GM23338 (cell line): ENCODE measurements around the gene CTBP2.

Experiments
- CREB1 ChIP-seq: fragments of 250-450 bp; sonication (Bioruptor Pico); IDR thresholded peaks from 2 replicates; pipeline ENCODE4 v1.5.0; 2020; ENCODE audit warnings: low read depth, mild to moderate bottlenecking, moderate library complexity
- CTCF ChIP-seq, 2 experiments: fragments of 200-600 bp in 1 of 2; sonication (generic) in 1 of 2; conservative IDR thresholded peaks; 2 replicates each; pipeline versions ENCODE4 v1.5.1 to v1.6.1; 2016 to 2017; ENCODE audit warnings: antibody characterized with exemption in 2 of 2, low read depth in 2 of 2, mild to moderate bottlenecking in 2 of 2, moderate library complexity in 1 of 2
- EZH2 ChIP-seq: fragments of 200-600 bp; sonication (generic); IDR thresholded peaks from one replicate; pipeline ENCODE4 v1.8.0; 2017; ENCODE audit warnings: antibody characterized with exemption, mild to moderate bottlenecking, low read depth; ENCODE audit not compliant: unreplicated experiment
- EZH2phosphoT487 ChIP-seq: fragments of 200-600 bp; sonication (generic); IDR thresholded peaks from one replicate; pipeline ENCODE4 v1.8.1; 2018; ENCODE audit warnings: antibody characterized with exemption; ENCODE audit not compliant: unreplicated experiment
- JUNB ChIP-seq: IDR thresholded peaks from one replicate; pipeline ENCODE4 v1.6.1; 2016; ENCODE audit warnings: antibody characterized with exemption; ENCODE audit not compliant: unreplicated experiment
- POLR2AphosphoS5 ChIP-seq: IDR thresholded peaks from 2 replicates; pipeline ENCODE4 v1.6.1; 2016; ENCODE audit warnings: antibody characterized with exemption, low read depth
- TF ChIP-seq, protein P1 (sequence below): IDR thresholded peaks from 2 replicates; pipeline ENCODE4 v1.6.1; 2016; ENCODE audit warnings: antibody characterized with exemption
- TF ChIP-seq, protein P2 (sequence below): IDR thresholded peaks from one replicate; pipeline ENCODE4 v1.6.1; 2018; ENCODE audit warnings: antibody characterized with exemption; ENCODE audit not compliant: unreplicated experiment

DNA sequence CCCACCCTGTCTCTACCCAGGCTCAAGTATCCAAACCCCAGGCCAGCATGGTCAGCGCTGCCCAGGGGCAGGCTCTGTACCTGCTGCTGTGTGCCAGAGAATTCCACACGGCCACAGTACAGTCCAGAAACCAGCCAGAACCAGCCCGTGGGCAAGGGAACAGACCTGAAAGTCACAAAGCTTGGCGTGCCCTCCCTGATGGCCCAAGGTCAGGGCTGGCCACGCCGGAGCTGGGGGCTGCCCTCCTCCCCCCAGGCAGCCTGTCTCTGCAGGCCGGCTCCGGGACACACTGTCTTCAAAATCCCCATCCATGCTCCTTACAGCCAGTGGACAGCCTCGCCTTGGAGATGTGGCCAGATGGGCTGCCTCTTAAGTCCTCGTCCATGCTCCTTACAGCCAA, 78.4 kb downstream of the CTBP2 start:
- TF ChIP-seq CTCF (conservative IDR thresholded peaks at IDR 0.05; ENCODE audit: low read depth in 2 of 2) (no peak), CREB1 (CRISPR knock-in tag) (no peak), EZH2 (no peak), EZH2phosphoT487 (no peak), POLR2AphosphoS5 (no peak), JUNB (no peak)
- TF ChIP-seq, protein P1, sequence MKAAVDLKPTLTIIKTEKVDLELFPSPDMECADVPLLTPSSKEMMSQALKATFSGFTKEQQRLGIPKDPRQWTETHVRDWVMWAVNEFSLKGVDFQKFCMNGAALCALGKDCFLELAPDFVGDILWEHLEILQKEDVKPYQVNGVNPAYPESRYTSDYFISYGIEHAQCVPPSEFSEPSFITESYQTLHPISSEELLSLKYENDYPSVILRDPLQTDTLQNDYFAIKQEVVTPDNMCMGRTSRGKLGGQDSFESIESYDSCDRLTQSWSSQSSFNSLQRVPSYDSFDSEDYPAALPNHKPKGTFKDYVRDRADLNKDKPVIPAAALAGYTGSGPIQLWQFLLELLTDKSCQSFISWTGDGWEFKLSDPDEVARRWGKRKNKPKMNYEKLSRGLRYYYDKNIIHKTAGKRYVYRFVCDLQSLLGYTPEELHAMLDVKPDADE: no peak
- TF ChIP-seq, protein P2, sequence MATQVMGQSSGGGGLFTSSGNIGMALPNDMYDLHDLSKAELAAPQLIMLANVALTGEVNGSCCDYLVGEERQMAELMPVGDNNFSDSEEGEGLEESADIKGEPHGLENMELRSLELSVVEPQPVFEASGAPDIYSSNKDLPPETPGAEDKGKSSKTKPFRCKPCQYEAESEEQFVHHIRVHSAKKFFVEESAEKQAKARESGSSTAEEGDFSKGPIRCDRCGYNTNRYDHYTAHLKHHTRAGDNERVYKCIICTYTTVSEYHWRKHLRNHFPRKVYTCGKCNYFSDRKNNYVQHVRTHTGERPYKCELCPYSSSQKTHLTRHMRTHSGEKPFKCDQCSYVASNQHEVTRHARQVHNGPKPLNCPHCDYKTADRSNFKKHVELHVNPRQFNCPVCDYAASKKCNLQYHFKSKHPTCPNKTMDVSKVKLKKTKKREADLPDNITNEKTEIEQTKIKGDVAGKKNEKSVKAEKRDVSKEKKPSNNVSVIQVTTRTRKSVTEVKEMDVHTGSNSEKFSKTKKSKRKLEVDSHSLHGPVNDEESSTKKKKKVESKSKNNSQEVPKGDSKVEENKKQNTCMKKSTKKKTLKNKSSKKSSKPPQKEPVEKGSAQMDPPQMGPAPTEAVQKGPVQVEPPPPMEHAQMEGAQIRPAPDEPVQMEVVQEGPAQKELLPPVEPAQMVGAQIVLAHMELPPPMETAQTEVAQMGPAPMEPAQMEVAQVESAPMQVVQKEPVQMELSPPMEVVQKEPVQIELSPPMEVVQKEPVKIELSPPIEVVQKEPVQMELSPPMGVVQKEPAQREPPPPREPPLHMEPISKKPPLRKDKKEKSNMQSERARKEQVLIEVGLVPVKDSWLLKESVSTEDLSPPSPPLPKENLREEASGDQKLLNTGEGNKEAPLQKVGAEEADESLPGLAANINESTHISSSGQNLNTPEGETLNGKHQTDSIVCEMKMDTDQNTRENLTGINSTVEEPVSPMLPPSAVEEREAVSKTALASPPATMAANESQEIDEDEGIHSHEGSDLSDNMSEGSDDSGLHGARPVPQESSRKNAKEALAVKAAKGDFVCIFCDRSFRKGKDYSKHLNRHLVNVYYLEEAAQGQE: no peak
